GM18526 (cell line): ENCODE measurements around the gene DROSHA.

ENCODE experiments used
- POLR2A ChIP-seq: IDR thresholded peaks from 3 replicates; pipeline ENCODE4 v1.6.1; 2011; ENCODE audit not compliant: insufficient read length; ENCODE audit errors: extremely low read depth

Gene DROSHA

GRCh38 chr5:31536873-31537272, 5.0 kb upstream of the DROSHA start:
- TF ChIP-seq POLR2A, result no peak

DNA sequence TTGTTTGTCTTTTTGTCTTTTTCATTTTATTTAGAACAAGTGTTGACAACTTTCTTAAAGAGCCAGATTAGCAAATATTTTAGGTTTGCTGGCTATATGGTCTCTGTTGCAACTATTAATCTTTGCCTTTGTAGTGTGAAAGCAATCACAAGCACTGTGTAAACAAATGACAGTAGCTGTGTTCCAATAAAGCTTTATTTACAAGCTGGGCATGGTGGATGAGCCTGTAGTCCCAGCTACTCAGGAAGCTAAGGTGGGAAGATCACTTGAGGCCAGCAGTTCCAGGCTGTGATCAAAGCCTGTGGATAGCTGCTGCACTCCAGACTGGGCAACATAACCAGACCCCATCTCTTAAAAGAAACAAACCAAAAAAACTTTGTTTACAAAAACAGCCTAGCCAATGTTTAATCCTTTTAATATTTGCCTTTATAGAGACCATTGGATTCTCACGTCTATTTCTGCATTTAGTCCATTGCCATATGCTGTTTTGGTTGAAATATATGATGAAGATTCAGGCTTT, 2.7 kb upstream of the DROSHA start:
- no peak for TF ChIP-seq POLR2A

- no peak for TF ChIP-seq POLR2A
Measured at GRCh38 chr5:31531543-31531887, 378 bp downstream of the DROSHA start.

DNA sequence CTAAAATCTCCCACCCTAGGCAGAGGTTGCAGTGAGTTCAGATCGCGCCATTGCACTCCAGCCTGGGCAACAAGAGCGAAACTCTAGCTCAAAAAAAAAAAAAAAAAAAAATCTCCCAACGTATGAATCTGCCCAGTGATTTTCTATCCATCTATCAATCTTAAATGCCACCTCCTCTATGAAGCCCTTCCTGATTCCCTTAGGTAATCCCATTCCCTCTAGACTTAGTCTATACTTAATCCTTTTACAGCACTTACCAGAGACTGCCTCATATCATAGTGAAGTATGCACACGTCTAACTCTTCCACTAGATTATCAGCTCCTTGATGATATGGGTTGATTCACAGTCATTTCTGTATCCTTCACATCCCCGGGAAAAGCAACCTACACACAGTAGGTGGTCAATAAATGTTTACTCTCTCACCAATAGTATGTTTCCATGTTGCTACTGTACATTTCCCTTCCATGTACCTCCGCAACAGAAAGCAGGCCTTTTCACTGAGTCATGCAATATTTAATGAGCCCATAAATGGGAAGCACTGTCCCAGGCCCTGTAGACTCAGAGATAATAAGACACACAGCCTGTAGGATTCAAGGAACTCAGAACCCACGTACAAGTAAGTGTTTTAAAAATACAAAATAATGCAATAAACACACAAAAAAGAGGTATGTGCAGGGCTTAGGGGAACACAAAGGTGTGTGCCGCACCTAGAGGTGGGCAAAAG, 1.2 kb downstream of the DROSHA start:
- no peak for TF ChIP-seq POLR2A

DNA sequence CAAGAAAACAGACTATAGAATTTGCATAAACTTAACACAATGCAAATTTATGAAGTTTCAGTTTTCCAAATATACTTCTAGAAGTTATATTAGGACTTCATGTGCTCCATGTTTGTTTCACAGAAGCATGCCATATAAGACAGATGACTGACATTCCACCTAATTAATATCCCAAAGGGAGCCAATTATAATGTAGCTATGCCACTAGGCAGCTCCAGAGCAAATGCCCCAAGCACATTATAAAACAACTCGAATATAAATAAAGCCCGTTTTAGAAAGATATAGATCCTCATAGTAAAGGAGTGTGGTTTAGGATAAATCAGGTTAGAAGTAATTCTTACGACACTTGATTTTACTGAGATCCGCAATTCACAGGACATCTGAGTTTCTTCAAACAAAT, 8.9 kb downstream of the DROSHA start:
- no peak for TF ChIP-seq POLR2A

DNA sequence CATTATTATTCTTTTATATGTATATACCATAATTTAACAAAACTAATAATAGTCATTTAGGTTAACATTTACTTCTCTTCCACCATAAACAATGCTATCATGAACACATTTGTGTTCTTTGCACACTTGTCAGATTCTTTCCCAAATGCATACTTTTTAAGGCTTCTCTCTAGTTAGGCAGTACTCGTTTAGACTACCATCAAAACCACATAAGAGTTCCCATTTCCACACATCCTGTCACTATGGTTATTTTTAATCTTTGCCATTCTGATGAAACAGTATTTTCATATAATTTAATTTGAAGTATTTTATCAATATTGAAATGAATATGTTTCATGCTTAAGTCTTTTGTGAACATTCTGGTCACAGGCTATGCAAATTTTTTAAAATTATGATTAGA, 15.1 kb downstream of the DROSHA start:
- no peak for TF ChIP-seq POLR2A

GRCh38 chr5:31511305-31511704, 20.6 kb downstream of the DROSHA start:
- no peak for TF ChIP-seq POLR2A

DNA sequence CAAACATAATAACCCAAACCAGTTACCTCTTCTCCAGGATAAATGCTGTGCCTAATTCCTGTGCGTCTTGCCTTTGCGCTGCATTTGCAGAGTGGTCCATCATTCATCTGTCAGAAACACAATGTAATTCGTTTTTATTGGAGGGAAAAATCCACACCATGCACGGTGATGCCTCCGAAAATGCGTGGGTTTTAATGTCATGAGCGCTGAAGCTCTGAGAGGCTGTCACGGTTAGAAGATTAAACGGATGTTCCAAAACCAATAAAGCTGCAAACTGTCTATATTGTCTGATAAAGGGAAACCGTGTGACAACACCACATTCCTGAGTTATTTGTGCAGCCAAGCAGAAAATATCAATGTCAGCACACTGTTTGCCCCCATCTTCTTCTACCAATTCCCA, 27.4 kb downstream of the DROSHA start:
- no peak for TF ChIP-seq POLR2A

- no peak for TF ChIP-seq POLR2A
Measured at GRCh38 chr5:31502506-31502905, 29.4 kb downstream of the DROSHA start.

GRCh38 chr5:31500256-31500655, 31.6 kb downstream of the DROSHA start:
- no peak for TF ChIP-seq POLR2A

- TF ChIP-seq POLR2A, result no peak
Measured at GRCh38 chr5:31496891-31497290, 35.0 kb downstream of the DROSHA start.

GRCh38 chr5:31496301-31496700, 35.6 kb downstream of the DROSHA start:
- no peak for TF ChIP-seq POLR2A

GRCh38 chr5:31495336-31495735, 36.6 kb downstream of the DROSHA start:
- TF ChIP-seq POLR2A, result no peak

DNA sequence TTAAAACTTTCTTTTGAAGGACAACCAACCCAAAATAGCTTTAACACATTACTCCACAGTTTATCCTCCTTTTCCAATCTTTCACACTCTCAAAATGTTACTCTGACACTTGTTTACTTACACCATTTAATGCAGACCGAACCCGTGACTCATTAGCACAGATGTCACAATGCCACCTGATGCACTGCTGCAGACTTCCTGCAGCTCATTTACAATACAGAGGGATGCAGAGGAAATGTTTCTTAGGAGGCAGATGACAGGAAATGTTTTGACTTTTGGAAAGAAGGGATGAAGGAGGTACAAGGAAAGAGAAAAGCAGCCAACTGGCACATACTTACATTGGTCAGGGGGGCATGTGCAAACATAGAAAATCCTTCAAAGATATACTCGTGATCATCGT, 39.0 kb downstream of the DROSHA start:
- TF ChIP-seq POLR2A, result no peak

GRCh38 chr5:31487506-31487905, 44.4 kb downstream of the DROSHA start:
- TF ChIP-seq POLR2A, result no peak

DNA sequence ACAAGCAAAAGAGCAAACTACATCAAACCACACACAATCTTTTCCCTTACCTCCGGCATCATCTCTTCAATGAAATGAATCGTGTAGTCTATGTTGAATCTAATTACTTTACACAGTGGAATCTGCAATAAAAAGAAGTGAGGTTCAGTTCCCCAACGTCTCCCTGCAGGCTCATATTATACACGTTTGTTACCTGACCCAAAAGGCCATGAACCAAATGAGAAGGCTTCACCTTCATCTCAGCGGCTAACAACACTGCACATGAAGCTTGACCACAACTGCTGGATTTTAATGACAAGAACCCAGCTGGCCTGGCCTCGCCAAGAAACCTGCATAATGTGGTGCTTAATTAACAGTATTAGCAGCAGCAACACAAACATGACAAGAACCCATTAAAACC, 45.5 kb downstream of the DROSHA start:
- TF ChIP-seq POLR2A, result no peak
